NT2/D1 (cell line): ENCODE results near the gene GOLT1A.

Experiments used
- DNase-seq: peaks from one replicate; pipeline ENCODE4 v3.0.0-alpha.2; 2011; ENCODE audit warnings: low read depth, low spot score
- H3K27me3 ChIP-seq: 2 replicates; pipeline ENCODE4 v1.6.0; 2011; ENCODE audit warnings: mild to moderate bottlenecking; ENCODE audit not compliant: insufficient read length, insufficient read depth
- H3K36me3 ChIP-seq: 2 replicates; pipeline ENCODE4 v1.6.1; 2011; ENCODE audit warnings: mild to moderate bottlenecking, low read length, mixed read lengths; ENCODE audit not compliant: insufficient read depth, insufficient read length
- H3K4me1 ChIP-seq: 2 replicates; pipeline ENCODE4 v1.5.1; 2011; ENCODE audit not compliant: insufficient read depth, insufficient read length
- H3K4me3 ChIP-seq: 2 replicates; pipeline ENCODE4 v1.5.1; 2011; ENCODE audit warnings: low read depth; ENCODE audit not compliant: insufficient read length
- H3K9ac ChIP-seq: 2 replicates; pipeline ENCODE4 v1.6.0; 2011; ENCODE audit warnings: low read depth; ENCODE audit not compliant: insufficient read length
- H3K9me3 ChIP-seq: 2 replicates; pipeline ENCODE4 v1.5.1; 2011; ENCODE audit warnings: mild to moderate bottlenecking, low read length; ENCODE audit not compliant: insufficient read depth
- SUZ12 ChIP-seq: IDR thresholded peaks from 2 replicates; pipeline ENCODE4 v1.6.1; 2011; ENCODE audit not compliant: insufficient read length, insufficient read depth; ENCODE audit errors: extremely low read depth
- YY1 ChIP-seq: IDR thresholded peaks from 2 replicates; pipeline ENCODE4 v1.6.1; 2011; ENCODE audit not compliant: insufficient read length, insufficient read depth
- ZNF274 ChIP-seq: IDR thresholded peaks from 2 replicates; pipeline ENCODE4 v1.6.1; 2011; ENCODE audit warnings: mild to moderate bottlenecking, low read depth, low read length

GOLT1A gene

DNA sequence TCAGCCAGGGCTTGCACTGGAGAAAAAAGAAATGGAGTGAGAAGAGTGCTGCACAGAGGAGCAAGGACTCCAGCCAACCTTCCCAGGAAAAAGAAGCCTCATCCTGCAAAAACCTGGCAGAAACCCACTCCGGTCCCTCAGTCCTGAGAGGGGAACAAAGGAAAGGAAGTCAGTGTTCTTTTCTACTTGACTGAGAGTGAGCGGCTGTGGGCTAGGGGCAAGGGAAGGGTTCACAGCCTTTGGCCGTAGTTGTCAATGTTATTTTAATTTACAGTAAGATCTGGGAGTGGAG, 8.9 kb upstream of the GOLT1A start:
- TF ChIP-seq YY1 (no peak), ZNF274 (no peak), SUZ12 (no peak)
- no peaks in the 10 kb centered on the region for H3K9me3 ChIP-seq
- H3K27me3 ChIP-seq = no peaks in the 10 kb centered on the region
- no peak for DNase-seq
- H3K4me3 ChIP-seq = no peak overlapping the region
- peaks cover 2% of the 10 kb centered on the region for H3K4me1 ChIP-seq
- no peaks in the 10 kb centered on the region for H3K36me3 ChIP-seq
- no peak overlapping the region for H3K9ac ChIP-seq

DNA sequence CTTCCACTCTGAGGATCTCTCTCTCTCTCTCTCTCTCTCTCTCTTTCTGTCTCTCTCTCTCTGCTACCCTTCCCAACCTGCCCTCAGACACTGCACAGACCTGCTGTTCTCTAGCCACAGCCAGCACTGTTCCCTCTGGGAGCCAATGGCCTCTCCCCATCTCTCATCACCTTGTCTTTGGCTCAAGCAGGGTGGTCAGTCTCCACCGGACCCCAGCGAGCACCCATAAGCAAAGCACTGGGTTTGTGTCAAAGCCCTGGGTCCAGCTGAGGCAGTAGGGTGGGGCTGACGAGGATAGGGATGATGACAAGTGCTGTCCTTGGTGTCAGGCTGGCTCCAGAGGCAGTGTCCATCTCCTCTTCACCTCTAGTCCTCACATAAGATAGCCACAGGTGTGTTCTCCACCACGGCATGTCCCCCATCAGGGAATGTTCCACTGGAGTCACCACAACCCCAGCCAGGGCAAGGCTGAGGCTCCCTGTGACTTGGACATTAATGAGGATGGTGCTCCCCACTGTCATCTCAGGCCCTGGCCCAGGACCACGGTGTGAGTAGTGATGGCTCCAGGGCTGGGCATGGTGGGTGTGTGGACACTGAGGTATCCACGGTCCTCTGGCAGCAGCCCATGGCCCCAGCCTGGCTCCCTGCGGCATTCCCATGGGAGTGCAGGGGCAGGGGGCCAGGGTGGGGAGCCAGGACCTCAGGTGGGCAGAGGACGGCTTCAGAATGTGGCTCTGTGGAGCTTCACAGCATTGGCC, 8.4 kb upstream of the GOLT1A start:
- Histone ChIP-seq H3K4me3 (no peak overlapping the region), H3K27me3 (no peaks in the 10 kb centered on the region)

DNA sequence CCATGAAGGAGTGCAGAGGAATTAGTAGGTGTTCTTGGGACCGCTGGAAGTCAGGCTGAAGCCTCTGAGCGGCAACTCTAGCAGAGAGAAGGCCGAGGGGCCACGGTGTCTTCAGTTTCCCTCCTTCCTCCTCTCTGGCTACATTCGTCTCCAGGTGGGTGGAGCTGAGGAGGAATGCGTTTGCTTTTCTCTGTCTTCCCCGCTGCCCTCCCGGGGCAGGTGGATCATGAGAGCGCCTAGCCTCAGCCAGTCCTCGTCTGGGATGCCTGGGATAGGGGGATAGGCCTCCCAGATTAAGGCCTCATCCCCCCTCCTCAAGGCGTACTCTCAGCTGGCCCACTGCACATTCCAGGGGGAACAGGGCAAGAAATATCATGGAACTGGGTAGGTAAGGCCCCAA, 7.5 kb upstream of the GOLT1A start:
- H3K4me1 ChIP-seq = peaks cover 2% of the 10 kb centered on the region
- no peak overlapping the region for H3K4me3 ChIP-seq
- no peaks in the 10 kb centered on the region for H3K27me3 ChIP-seq
- TF ChIP-seq SUZ12 (no peak), ZNF274 (no peak), YY1 (no peak)
- no peaks in the 10 kb centered on the region for H3K36me3 ChIP-seq
- no peak for DNase-seq
- H3K9me3 ChIP-seq = no peaks in the 10 kb centered on the region
- no peak overlapping the region for H3K9ac ChIP-seq

More for the DNA sequence above, 8.4 kb upstream of the GOLT1A start:
- Histone ChIP-seq H3K9me3 (no peaks in the 10 kb centered on the region), H3K36me3 (no peaks in the 10 kb centered on the region), H3K9ac (no peak overlapping the region), H3K4me1 (peaks cover 2% of the 10 kb centered on the region)
- TF ChIP-seq YY1 (no peak), ZNF274 (no peak), SUZ12 (no peak)
- no peak for DNase-seq

DNA sequence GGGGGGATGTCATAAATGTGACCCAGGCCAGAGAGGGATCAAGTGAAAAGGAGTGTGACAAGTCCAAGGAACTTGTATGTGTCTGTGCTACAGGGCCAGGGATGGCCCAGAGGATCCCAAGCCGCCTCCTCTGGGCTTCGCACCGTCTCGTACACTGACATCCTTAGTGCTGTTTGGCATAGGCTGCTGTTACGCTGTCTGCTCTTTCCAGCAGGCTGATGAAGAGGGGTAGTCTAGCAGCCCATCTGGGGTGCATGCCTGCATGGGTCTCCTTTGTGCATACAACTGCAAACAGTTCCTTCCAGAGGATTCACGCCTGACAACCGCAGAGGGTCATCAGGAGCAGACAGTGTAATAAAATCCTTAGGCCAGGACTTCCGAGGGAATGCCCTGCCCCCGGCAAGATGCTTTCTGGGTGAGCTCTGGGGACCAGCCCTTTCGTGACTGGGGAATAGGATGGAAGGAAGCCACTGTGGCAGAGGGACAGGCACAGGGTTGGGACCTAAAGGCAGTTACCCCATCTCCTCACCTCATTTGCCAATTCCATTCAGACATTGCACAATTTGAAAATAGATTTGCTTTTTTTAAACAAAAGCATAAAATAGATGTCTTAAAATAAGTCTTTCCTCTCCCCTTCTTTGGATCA, 6.3 kb upstream of the GOLT1A start:
- DNase-seq = no peak
- no peaks in the 10 kb centered on the region for H3K27me3 ChIP-seq

DNA sequence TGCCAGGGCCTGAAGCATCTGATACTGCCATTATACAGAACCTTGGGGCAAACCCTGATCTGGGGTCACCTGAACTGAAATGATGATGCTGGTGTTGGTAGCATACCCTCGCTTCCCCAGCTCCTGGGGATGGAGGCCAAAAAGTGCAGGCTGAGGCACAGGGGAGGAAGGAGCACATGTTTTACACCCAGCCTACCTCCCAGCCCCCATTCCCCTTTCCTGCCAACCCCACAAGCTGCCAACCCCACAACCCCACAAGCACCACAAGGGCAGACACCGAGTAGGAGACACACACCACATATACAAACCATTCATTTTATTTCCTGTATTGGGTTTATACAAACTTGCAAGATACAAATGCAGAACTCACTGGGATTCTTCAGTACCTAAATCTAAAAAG, 4.8 kb upstream of the GOLT1A start:
- H3K36me3 ChIP-seq = no peaks in the 10 kb centered on the region
- peaks cover 6% of the 10 kb centered on the region for H3K4me1 ChIP-seq
- H3K27me3 ChIP-seq = peaks cover 3% of the 10 kb centered on the region
- TF ChIP-seq SUZ12 = no peak
- no peak for TF ChIP-seq YY1
- no peak for TF ChIP-seq ZNF274
- H3K9ac ChIP-seq = no peak overlapping the region
- H3K4me3 ChIP-seq = no peak overlapping the region
- no peak for DNase-seq
- no peaks in the 10 kb centered on the region for H3K9me3 ChIP-seq

More for the DNA sequence above, 6.3 kb upstream of the GOLT1A start:
- peaks cover 2% of the 10 kb centered on the region for H3K4me1 ChIP-seq
- H3K4me3 ChIP-seq = no peak overlapping the region
- H3K36me3 ChIP-seq = no peaks in the 10 kb centered on the region
- TF ChIP-seq YY1 (no peak), ZNF274 (no peak), SUZ12 (no peak)
- H3K9ac ChIP-seq = no peak overlapping the region
- no peaks in the 10 kb centered on the region for H3K9me3 ChIP-seq

DNA sequence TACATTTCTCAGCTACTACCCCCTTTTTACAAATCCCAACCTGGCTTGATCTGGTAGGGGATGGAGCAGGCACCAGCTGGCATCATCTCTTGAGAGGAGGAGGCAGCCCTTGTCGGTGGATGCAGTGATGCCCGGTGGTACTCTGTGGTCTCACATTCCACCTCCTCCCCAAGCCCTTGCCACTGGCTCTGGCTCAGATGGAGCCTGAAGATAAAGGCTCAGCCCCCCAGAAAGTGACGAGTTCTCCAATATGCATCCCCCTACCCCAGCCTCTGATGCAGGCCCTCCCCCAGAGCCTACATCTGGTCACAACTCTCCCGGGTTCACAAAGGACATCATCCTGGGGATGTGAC, 3.8 kb upstream of the GOLT1A start:
- Histone ChIP-seq H3K27me3 (peaks cover 4% of the 10 kb centered on the region), H3K9ac (no peak overlapping the region), H3K4me1 (peaks cover 7% of the 10 kb centered on the region), H3K36me3 (no peaks in the 10 kb centered on the region), H3K9me3 (no peaks in the 10 kb centered on the region), H3K4me3 (no peak overlapping the region)
- TF ChIP-seq YY1 = no peak
- no peak for TF ChIP-seq ZNF274
- TF ChIP-seq SUZ12 = no peak
- DNase-seq = no peak

DNA sequence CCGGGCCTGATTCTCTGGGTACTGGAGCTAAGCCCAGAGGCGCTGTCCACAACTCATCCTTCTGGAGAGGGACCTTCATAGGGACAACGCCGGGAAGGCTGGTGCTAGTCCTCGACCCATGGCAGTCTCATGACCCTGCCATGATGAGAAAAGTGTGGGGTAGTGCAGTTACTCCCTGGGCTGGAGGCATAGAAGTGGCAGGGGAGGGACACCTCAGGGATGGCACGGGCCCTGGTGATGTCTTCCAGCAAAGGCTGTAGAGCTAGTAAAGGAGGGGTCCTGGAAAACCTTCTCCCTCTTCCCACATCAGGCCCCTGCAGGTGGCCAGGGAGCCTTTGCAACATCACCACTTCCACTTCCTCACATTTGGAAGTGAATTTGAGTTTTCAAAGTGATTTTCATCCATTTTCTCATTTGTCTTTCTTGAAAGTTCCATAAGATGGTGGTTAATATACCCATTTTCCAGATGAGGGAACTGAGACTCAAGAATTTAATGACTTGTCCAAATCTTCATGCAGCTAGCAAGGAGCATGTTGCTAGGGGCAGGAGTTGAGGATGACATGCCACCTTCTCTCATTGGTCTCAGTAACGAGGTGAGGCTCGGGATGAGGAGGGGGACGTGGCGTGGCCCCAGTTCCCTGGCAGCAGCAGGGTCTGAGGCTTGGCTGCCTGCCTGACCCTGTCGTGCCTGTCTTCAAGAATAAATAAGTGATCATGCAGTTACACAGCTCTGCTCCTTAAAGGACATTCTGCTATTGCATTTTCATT, 3.3 kb upstream of the GOLT1A start:
- H3K4me1 ChIP-seq = peaks cover 7% of the 10 kb centered on the region
- no peaks in the 10 kb centered on the region for H3K36me3 ChIP-seq
- H3K9me3 ChIP-seq = no peaks in the 10 kb centered on the region
- TF ChIP-seq YY1 (no peak), ZNF274 (no peak), SUZ12 (no peak)
- H3K4me3 ChIP-seq = no peak overlapping the region
- H3K9ac ChIP-seq = no peak overlapping the region
- peaks cover 6% of the 10 kb centered on the region for H3K27me3 ChIP-seq
- no peak for DNase-seq
